Psoas muscle (tissue), 8 donors: ENCODE data around the gene EXOC2. TPM values are rescaled to one million over a fixed set of nuclear protein-coding genes. Genes with fewer than 3 reads are reported as not detected.

Experiments
- ATAC-seq, 4 donors: fragments of 200-7000 bp; cut with Tn5 transposase; one replicate each; pipeline ENCODE4 v1.9.1; 2020; ENCODE audit warnings: moderate library complexity in 3 of 4, mild to moderate bottlenecking in 2 of 4
- DNase-seq, 2 donors: peaks; one replicate each; pipeline ENCODE4 v3.0.0-alpha.2; 2020
- H3K27ac ChIP-seq: fragments of 200-600 bp; one replicate; pipeline ENCODE4 v1.8.0; 2022
- H3K27me3 ChIP-seq, 3 donors: fragments of 200-600 bp in 1 of 3; one replicate each; pipeline versions ENCODE4 v1.6.1 to v1.8.0; 2013 to 2022; ENCODE audit warnings: low read length in 2 of 3, mild to moderate bottlenecking in 2 of 3, moderate library complexity in 1 of 3; ENCODE audit not compliant: insufficient read depth in 3 of 3
- H3K36me3 ChIP-seq, 2 donors: fragments of 200-600 bp in 1 of 2; one replicate each; pipeline versions ENCODE4 v1.6.1 to v1.8.0; 2013 to 2022; ENCODE audit warnings: low read depth in 1 of 2, mild to moderate bottlenecking in 1 of 2, moderate library complexity in 1 of 2; ENCODE audit not compliant: insufficient read depth in 1 of 2
- H3K4me1 ChIP-seq: fragments of 200-600 bp; one replicate; pipeline ENCODE4 v1.8.0; 2022
- H3K4me3 ChIP-seq: fragments of 200-600 bp; one replicate; pipeline ENCODE4 v1.8.0; 2022; ENCODE audit warnings: mild to moderate bottlenecking
- H3K9me3 ChIP-seq: fragments of 200-600 bp; one replicate; pipeline ENCODE4 v1.8.0; 2022
- CTCF ChIP-seq: fragments of 200-600 bp; IDR thresholded peaks from one replicate; pipeline ENCODE4 v1.8.0; 2022; ENCODE audit warnings: antibody characterized with exemption
- WGBS, 3 donors: extraction: QIAGEN DNeasy Blood & Tissue Kit; methylation state at CpG; one replicate each; pipeline versions ENCODE4 v1.1.6 to v1.1.7; 2013; 5-methylcytosine and 5-hydroxymethylcytosine counted together
- intact Hi-C, 2 donors: fragments of 100-400 bp; cut with DNase I; formaldehyde crosslinking; loops; one replicate each; pipeline versions ENCODE4 v1.11.0 to v1.14.2; 2022
- polyA plus RNA-seq, 3 donors: library from polyadenylated mRNA; stranded (reverse); fragments of 200-250 nt; gene quantifications; one replicate each; pipeline ENCODE4 v1.2.3, GENCODE V29; 2013
- total RNA-seq, 4 donors: library from RNA; stranded (reverse); fragmentation: NEBNext Ultra II Directional in 2 of 4; extraction: Animal tissue kit (Norgen Biotek cat#: 25700) in 2 of 4; gene quantifications; one replicate each; pipeline versions ENCODE4 v1.2.1 to v1.2.4, GENCODE V29; 2021 to 2023
- donor health status: healthy with polysubstance abuse.
- donor health status: DM: no; HTN: no; CAD: no; lungs with moderate emphysema.
- donor health status: Bipolar disorder and iron deficiency.
- donor health status: healthy.
- donor health status: DM: yes; HTN: yes; CAD: no.
- donor health status: DM: no; HTN: no; CAD: no.
- donor health status: DM: no; HTN: no; CAD: no.
- donor health status: DM: yes; HTN: yes; CAD: no.

EXOC2 gene
- total and polyA plus RNA-seq, 7 donors, result 5.7 to 15.9 (median 8.0) TPM

- H3K27ac ChIP-seq, result no peak overlapping the region
- no peak for TF ChIP-seq CTCF
- DNase-seq, result no peak
- H3K27me3 ChIP-seq, result peaks cover 0 to 20% (median 0%) of the 10 kb centered on the region in 3 donors
- intact Hi-C loops, result no loop called here
- peaks cover 7% of the 10 kb centered on the region for H3K4me1 ChIP-seq
- no peaks in the 10 kb centered on the region for H3K36me3 ChIP-seq
- WGBS, 3 donors, result 81 to 89% (median 86%) methylated on average over 8 of the region's 8 CpGs
- no peak overlapping the region for H3K4me3 ChIP-seq
- H3K9me3 ChIP-seq, result no peaks in the 10 kb centered on the region
- ATAC-seq, result no peak
Measured at GRCh38 chr6:712805-713204, 19.9 kb upstream of the EXOC2 start.

GRCh38 chr6:711925-712324 lies 19.0 kb upstream of the EXOC2 start:
- Histone ChIP-seq H3K27ac (peak overlapping the region; percentile 73), H3K36me3 (no peaks in the 10 kb centered on the region), H3K4me1 (peaks cover 7% of the 10 kb centered on the region), H3K27me3 (peaks cover 0 to 20% (median 3%) of the 10 kb centered on the region in 3 donors), H3K4me3 (peak overlapping the region; percentile 74), H3K9me3 (no peaks in the 10 kb centered on the region)
- no peak for TF ChIP-seq CTCF
- intact Hi-C loops, result no loop called here
- ATAC-seq, result no peak
- DNase-seq, result no peak

GRCh38 chr6:710601-711571 lies 17.9 kb upstream of the EXOC2 start:
- no peaks in the 10 kb centered on the region for H3K9me3 ChIP-seq
- ATAC-seq, result peak; percentile 49 to 88 (median 79)
- H3K36me3 ChIP-seq, result no peaks in the 10 kb centered on the region
- intact Hi-C loops, result no loop called here
- TF ChIP-seq CTCF, result no peak
- H3K27ac ChIP-seq, result peak overlapping the region; percentile 73
- peak overlapping the region; percentile 74 for H3K4me3 ChIP-seq
- peaks cover 0 to 20% (median 3%) of the 10 kb centered on the region in 3 donors for H3K27me3 ChIP-seq
- 2 to 5% (median 2%) methylated on average over 54 to 55 of the region's 55 CpGs for WGBS, 3 donors
- peak; percentile 48 to 71 for DNase-seq
- H3K4me1 ChIP-seq, result peaks cover 7% of the 10 kb centered on the region

GRCh38 chr6:709471-710056 lies 16.6 kb upstream of the EXOC2 start:
- H3K36me3 ChIP-seq, result no peaks in the 10 kb centered on the region
- DNase-seq (no peak), ATAC-seq (no peak)
- WGBS, 3 donors, result 94 to 95% (median 94%) methylated on average over 3 of the region's 3 CpGs
- intact Hi-C loops, result no loop called here
- H3K27me3 ChIP-seq, result peaks cover 0 to 18% (median 3%) of the 10 kb centered on the region in 3 donors
- H3K4me1 ChIP-seq, result peaks cover 7% of the 10 kb centered on the region
- TF ChIP-seq CTCF, result no peak
- H3K27ac ChIP-seq, result no peak overlapping the region
- H3K9me3 ChIP-seq, result no peaks in the 10 kb centered on the region
- H3K4me3 ChIP-seq, result no peak overlapping the region
